ENCODE results near the gene SLC9A5.

SLC9A5 gene

GRCh38 chr16:67213197-67214019 is 35.4 kb upstream of the SLC9A5 start:
- no peak for DNase-seq

GRCh38 chr16:67215706-67216105 is 33.1 kb upstream of the SLC9A5 start:
- no peak for DNase-seq

- no peak for DNase-seq
Measured at GRCh38 chr16:67216612-67217490, 31.9 kb upstream of the SLC9A5 start.

- no peak for DNase-seq
Measured at GRCh38 chr16:67223992-67224391, 24.8 kb upstream of the SLC9A5 start.

- DNase-seq, result no peak
Measured at GRCh38 chr16:67226295-67226803, 22.4 kb upstream of the SLC9A5 start.

- peak; percentile 99 for DNase-seq
Measured at GRCh38 chr16:67226804-67227566, 21.8 kb upstream of the SLC9A5 start, which contains the start of gene TMEM208. Gene TMEM208, plus strand, starts transcription at chr16:67227130. Its CDS starts 89 bp downstream, at chr16:67227219.

GRCh38 chr16:67227567-67227921 is 21.2 kb upstream of the SLC9A5 start:
- DNase-seq, result no peak

GRCh38 chr16:67228034-67228785 is 20.6 kb upstream of the SLC9A5 start:
- no peak for DNase-seq

- no peak for DNase-seq
Measured at GRCh38 chr16:67228905-67229304, 19.9 kb upstream of the SLC9A5 start.

GRCh38 chr16:67229906-67230808 is 18.6 kb upstream of the SLC9A5 start:
- DNase-seq, result no peak

- no peak for DNase-seq
Measured at GRCh38 chr16:67230809-67231660, 17.7 kb upstream of the SLC9A5 start.

- no peak for DNase-seq
Measured at GRCh38 chr16:67233596-67233995, 15.2 kb upstream of the SLC9A5 start.

GRCh38 chr16:67234180-67234597 is 14.6 kb upstream of the SLC9A5 start:
- no peak for DNase-seq

GRCh38 chr16:67235816-67236562 is 12.8 kb upstream of the SLC9A5 start:
- no peak for DNase-seq

GRCh38 chr16:67236563-67237395 is 12.0 kb upstream of the SLC9A5 start:
- no peak for DNase-seq

GRCh38 chr16:67237396-67238277 is 11.1 kb upstream of the SLC9A5 start:
- DNase-seq, result no peak

GRCh38 chr16:67238278-67238575 is 10.6 kb upstream of the SLC9A5 start:
- no peak for DNase-seq

Measured in right forelimb (tissue), 1 donor.